Measurements from ENCODE around the gene SREBF2. TPM values are rescaled to one million over a fixed set of nuclear protein-coding genes. Genes with fewer than 3 reads are reported as not detected.

Gene SREBF2
- total and polyA plus RNA-seq, 9 of the 15 experiments (the other 6 are each of a cell fraction or from before 2014, with no cell fraction given), result 1.1 to 84.2 (median 26.9) TPM

GRCh38 chr22:41857155-41857859 is 24.4 kb downstream of the SREBF2 start:
- intact Hi-C loops (cut with micrococcal nuclease), result loop anchor here (10.0 kb wide), 1 partner anchor 113 kb away; no protein-coding TSS in a partner anchor
- peak; percentile 49; the same call in 1 of the 2 replicates for TF ChIP-seq SMC3 (conservative IDR thresholded peaks at IDR 0.05; ENCODE audit: insufficient read depth, low read depth, low read length)
- no peak for TF ChIP-seq PPARD (CRISPR knock-in tag; IDR thresholded peaks at IDR 0.05)
- TF ChIP-seq HOXB6 (CRISPR knock-in tag; IDR thresholded peaks at IDR 0.05; ENCODE audit: borderline replicate concordance), result no peak
- TF ChIP-seq, protein P1, sequence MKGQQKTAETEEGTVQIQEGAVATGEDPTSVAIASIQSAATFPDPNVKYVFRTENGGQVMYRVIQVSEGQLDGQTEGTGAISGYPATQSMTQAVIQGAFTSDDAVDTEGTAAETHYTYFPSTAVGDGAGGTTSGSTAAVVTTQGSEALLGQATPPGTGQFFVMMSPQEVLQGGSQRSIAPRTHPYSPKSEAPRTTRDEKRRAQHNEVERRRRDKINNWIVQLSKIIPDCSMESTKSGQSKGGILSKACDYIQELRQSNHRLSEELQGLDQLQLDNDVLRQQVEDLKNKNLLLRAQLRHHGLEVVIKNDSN (CRISPR knock-in tag; IDR thresholded peaks at IDR 0.05), result no peak
- TF ChIP-seq, protein P2, sequence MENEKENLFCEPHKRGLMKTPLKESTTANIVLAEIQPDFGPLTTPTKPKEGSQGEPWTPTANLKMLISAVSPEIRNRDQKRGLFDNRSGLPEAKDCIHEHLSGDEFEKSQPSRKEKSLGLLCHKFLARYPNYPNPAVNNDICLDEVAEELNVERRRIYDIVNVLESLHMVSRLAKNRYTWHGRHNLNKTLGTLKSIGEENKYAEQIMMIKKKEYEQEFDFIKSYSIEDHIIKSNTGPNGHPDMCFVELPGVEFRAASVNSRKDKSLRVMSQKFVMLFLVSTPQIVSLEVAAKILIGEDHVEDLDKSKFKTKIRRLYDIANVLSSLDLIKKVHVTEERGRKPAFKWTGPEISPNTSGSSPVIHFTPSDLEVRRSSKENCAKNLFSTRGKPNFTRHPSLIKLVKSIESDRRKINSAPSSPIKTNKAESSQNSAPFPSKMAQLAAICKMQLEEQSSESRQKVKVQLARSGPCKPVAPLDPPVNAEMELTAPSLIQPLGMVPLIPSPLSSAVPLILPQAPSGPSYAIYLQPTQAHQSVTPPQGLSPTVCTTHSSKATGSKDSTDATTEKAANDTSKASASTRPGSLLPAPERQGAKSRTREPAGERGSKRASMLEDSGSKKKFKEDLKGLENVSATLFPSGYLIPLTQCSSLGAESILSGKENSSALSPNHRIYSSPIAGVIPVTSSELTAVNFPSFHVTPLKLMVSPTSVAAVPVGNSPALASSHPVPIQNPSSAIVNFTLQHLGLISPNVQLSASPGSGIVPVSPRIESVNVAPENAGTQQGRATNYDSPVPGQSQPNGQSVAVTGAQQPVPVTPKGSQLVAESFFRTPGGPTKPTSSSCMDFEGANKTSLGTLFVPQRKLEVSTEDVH (IDR thresholded peaks at IDR 0.05; ENCODE audit: low read depth, partially characterized antibody), result no peak
- no peak for TF ChIP-seq COPS2 (conservative IDR thresholded peaks at IDR 0.05)
- TF ChIP-seq ZNF263 (CRISPR knock-in tag; IDR thresholded peaks at IDR 0.05; ENCODE audit: borderline replicate concordance), result no peak
- TF ChIP-seq TSC22D4 (tag; IDR thresholded peaks at IDR 0.05), result no peak
- TF ChIP-seq FOXK2 (conservative IDR thresholded peaks at IDR 0.05 in 1 of 2, IDR thresholded peaks at IDR 0.05 in 1 of 2; ENCODE audit: low read depth in 2 of 2), result no peak
- TF ChIP-seq DMBX1 (CRISPR knock-in tag; IDR thresholded peaks at IDR 0.05; ENCODE audit: borderline replicate concordance), result no peak
- TF ChIP-seq CREM (IDR thresholded peaks at IDR 0.05; ENCODE audit: low read depth), result 0 out of 2 replicates have a peak, but pooled peaks have one; percentile 15
- no peak for TF ChIP-seq PRDM10 (IDR thresholded peaks at IDR 0.05; ENCODE audit: partially characterized antibody)
- no peak for TF ChIP-seq ZNF140 (CRISPR knock-in tag; IDR thresholded peaks at IDR 0.05)
- TF ChIP-seq PHB (CRISPR knock-in tag; IDR thresholded peaks at IDR 0.05), result no peak

More at GRCh38 chr22:41857155-41857859, 24.4 kb downstream of the SREBF2 start:
- ChIA-PET CTCF (ENCODE audit: low intra/inter-chr PET ratio) (interaction anchor here (0.6 to 0.9 kb wide), 2 partner anchors 122 to 160 kb away, joined by 3 to 5 read pairs; no protein-coding TSS in a partner anchor), POLR2A (interaction anchor here (1.0 to 3.3 kb wide), 5 partner anchors 8 to 15 kb away, joined by 3 to 11 read pairs (median 4); no protein-coding TSS in a partner anchor)
- peaks cover 29% of the 10 kb centered on the region for H4K20me1 ChIP-seq (replicated peaks; ENCODE audit: control insufficient read depth, insufficient read depth, low read length)
- peaks cover 27% of the 10 kb centered on the region; the same call in 2 of the 3 replicates for H3K36me3 ChIP-seq (ENCODE audit: control insufficient read depth, insufficient read depth, low read length)
- H3K9ac ChIP-seq (ENCODE audit: insufficient read depth in 1 of 2, low read depth in 2 of 2, low read length in 2 of 2), result no peak overlapping the region
- ATAC-seq (peak; percentile 87), FAIRE-seq (peak; percentile 87), DNase-seq (ENCODE audit: extremely low read depth in 1 of 4, low spot score in 3 of 4) (peak; percentile 63 to 79 (median 68))
- no peaks in the 10 kb centered on the region for H3K9me1 ChIP-seq (ENCODE audit: control insufficient read depth, insufficient read depth, low read length)
- no TSS peak for BruUV-seq (replicated peaks)
- peaks cover 8 to 12% of the 10 kb centered on the region in 2 experiments; a peak in 3 of 5 replicates for H3K4me1 ChIP-seq (replicated peaks in 1 of 2; ENCODE audit: control insufficient read depth in 2 of 2, insufficient read depth in 2 of 2, low read length in 2 of 2)
- H3K79me2 ChIP-seq (ENCODE audit: control insufficient read depth, insufficient read depth, low read length), result peaks cover 95% of the 10 kb centered on the region
- WGBS (ENCODE audit: insufficient coverage, low coverage, missing lambda C conversion rate), result 47% methylated on average over 7 of the region's 7 CpGs
- H3K9me3 ChIP-seq (replicated peaks; ENCODE audit: control insufficient read depth, insufficient read depth, low read depth, low read length), result no peaks in the 10 kb centered on the region
- H3K4me2 ChIP-seq (ENCODE audit: insufficient read depth, low read length), result no peak overlapping the region
- H3K4me3 ChIP-seq, result no peak overlapping the region
- H3K27me3 ChIP-seq (ENCODE audit: control insufficient read depth in 2 of 2, insufficient read depth in 2 of 2, low read length in 2 of 2), result no peaks in the 10 kb centered on the region
- H2AFZ ChIP-seq (ENCODE audit: low read depth, low read length), result no peak overlapping the region
- peak overlapping the region; percentile 4; the same call in 1 of the 3 replicates for H3K27ac ChIP-seq (ENCODE audit: extremely low read depth, low read depth, low read length)
- in situ Hi-C loops (cut with MboI), result no loop called here
